Measurements from ENCODE around the gene ACYP1.

GRCh38 chr14:75047506-75047905 is 16.3 kb downstream of the ACYP1 start:
- no peak for TF ChIP-seq POLR2A (IDR thresholded peaks at IDR 0.05)
- TF ChIP-seq, protein P1, sequence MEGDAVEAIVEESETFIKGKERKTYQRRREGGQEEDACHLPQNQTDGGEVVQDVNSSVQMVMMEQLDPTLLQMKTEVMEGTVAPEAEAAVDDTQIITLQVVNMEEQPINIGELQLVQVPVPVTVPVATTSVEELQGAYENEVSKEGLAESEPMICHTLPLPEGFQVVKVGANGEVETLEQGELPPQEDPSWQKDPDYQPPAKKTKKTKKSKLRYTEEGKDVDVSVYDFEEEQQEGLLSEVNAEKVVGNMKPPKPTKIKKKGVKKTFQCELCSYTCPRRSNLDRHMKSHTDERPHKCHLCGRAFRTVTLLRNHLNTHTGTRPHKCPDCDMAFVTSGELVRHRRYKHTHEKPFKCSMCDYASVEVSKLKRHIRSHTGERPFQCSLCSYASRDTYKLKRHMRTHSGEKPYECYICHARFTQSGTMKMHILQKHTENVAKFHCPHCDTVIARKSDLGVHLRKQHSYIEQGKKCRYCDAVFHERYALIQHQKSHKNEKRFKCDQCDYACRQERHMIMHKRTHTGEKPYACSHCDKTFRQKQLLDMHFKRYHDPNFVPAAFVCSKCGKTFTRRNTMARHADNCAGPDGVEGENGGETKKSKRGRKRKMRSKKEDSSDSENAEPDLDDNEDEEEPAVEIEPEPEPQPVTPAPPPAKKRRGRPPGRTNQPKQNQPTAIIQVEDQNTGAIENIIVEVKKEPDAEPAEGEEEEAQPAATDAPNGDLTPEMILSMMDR (IDR thresholded peaks at IDR 0.05) = no peak
